SK-N-SH (cell line): ENCODE data around the gene RASSF4.

ENCODE experiments used
- FOXM1 ChIP-seq: IDR thresholded peaks from 2 replicates; pipeline ENCODE4 v1.4.0; 2012; ENCODE audit warnings: low read depth, mild to moderate bottlenecking
- MEF2A ChIP-seq: IDR thresholded peaks from 2 replicates; pipeline ENCODE4 v1.4.0; 2012; ENCODE audit warnings: low read depth, borderline replicate concordance
- MXI1 ChIP-seq: IDR thresholded peaks from 2 replicates; pipeline ENCODE4 v1.6.1; 2012; ENCODE audit warnings: mild to moderate bottlenecking, low read depth, low read length, improper control_type of control experiment
- NFIC ChIP-seq: IDR thresholded peaks from 2 replicates; pipeline ENCODE4 v1.4.0; 2012; ENCODE audit warnings: borderline replicate concordance
- POLR2AphosphoS5 ChIP-seq: IDR thresholded peaks from 2 replicates; pipeline ENCODE4 v1.6.1; 2012; ENCODE audit warnings: low read depth, low read length
- RAD21 ChIP-seq: IDR thresholded peaks from 2 replicates; pipeline ENCODE4 v1.6.1; 2012; ENCODE audit warnings: mild to moderate bottlenecking, low read length
- TAF1 ChIP-seq: IDR thresholded peaks from 2 replicates; pipeline ENCODE4 v1.6.1; 2012; ENCODE audit warnings: low read depth, mild to moderate bottlenecking, low read length, moderate library complexity, borderline replicate concordance
- YY1 ChIP-seq: IDR thresholded peaks from 2 replicates; pipeline ENCODE4 v1.4.0; 2012; ENCODE audit warnings: low read depth, mild to moderate bottlenecking
- TF ChIP-seq, protein P1 (sequence below): fragments of 200-600 bp; sonication (generic); IDR thresholded peaks from 2 replicates; pipeline ENCODE4 v1.6.1; 2017; ENCODE audit warnings: antibody characterized with exemption, mild to moderate bottlenecking, moderate library complexity
- TF ChIP-seq, protein P2 (sequence below): fragments of 150-350 bp; IDR thresholded peaks from 2 replicates; pipeline ENCODE4 v1.6.1; 2016; ENCODE audit warnings: mild to moderate bottlenecking, low read depth, low read length
- TF ChIP-seq, protein P3 (sequence below): fragments of 150-350 bp; IDR thresholded peaks from 2 replicates; pipeline ENCODE4 v1.6.1; 2017; ENCODE audit warnings: antibody characterized with exemption, low read length, low read depth, borderline replicate concordance
- TF ChIP-seq, protein P4 (sequence below): IDR thresholded peaks from 2 replicates; pipeline ENCODE4 v1.4.0; 2012; ENCODE audit warnings: low read depth

DNA sequence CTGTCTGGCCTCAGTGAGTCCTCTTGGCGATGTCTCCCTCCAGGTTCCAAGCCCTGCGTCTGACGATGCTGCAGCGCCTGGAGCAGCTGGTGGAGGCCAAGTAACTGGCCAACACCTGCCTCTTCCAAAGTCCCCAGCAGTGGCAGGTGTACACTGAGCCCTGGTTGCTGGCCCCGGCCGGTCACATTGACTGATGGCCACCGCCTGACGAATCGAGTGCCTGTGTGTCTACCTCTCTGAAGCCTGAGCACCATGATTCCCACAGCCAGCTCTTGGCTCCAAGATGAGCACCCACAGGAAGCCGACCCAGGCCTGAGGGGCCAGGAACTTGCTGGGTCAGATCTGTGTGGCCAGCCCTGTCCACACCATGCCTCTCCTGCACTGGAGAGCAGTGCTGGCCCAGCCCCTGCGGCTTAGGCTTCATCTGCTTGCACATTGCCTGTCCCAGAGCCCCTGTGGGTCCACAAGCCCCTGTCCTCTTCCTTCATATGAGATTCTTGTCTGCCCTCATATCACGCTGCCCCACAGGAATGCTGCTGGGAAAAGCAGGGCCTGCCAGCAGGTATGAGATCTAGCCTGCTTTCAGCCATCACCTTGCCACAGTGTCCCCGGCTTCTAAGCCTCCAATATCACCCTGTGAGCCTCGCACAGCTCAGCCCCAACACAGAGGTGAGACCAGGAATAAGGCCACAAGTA is 33.8 kb downstream of the RASSF4 start:
- TF ChIP-seq MXI1 (no peak), FOXM1 (no peak), MEF2A (no peak), TAF1 (no peak), RAD21 (no peak), YY1 (no peak), NFIC (no peak), POLR2AphosphoS5 (no peak)
- TF ChIP-seq, protein P1, sequence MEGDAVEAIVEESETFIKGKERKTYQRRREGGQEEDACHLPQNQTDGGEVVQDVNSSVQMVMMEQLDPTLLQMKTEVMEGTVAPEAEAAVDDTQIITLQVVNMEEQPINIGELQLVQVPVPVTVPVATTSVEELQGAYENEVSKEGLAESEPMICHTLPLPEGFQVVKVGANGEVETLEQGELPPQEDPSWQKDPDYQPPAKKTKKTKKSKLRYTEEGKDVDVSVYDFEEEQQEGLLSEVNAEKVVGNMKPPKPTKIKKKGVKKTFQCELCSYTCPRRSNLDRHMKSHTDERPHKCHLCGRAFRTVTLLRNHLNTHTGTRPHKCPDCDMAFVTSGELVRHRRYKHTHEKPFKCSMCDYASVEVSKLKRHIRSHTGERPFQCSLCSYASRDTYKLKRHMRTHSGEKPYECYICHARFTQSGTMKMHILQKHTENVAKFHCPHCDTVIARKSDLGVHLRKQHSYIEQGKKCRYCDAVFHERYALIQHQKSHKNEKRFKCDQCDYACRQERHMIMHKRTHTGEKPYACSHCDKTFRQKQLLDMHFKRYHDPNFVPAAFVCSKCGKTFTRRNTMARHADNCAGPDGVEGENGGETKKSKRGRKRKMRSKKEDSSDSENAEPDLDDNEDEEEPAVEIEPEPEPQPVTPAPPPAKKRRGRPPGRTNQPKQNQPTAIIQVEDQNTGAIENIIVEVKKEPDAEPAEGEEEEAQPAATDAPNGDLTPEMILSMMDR, result no peak
- TF ChIP-seq, protein P2, sequence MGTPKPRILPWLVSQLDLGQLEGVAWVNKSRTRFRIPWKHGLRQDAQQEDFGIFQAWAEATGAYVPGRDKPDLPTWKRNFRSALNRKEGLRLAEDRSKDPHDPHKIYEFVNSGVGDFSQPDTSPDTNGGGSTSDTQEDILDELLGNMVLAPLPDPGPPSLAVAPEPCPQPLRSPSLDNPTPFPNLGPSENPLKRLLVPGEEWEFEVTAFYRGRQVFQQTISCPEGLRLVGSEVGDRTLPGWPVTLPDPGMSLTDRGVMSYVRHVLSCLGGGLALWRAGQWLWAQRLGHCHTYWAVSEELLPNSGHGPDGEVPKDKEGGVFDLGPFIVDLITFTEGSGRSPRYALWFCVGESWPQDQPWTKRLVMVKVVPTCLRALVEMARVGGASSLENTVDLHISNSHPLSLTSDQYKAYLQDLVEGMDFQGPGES, result no peak
- TF ChIP-seq, protein P3, sequence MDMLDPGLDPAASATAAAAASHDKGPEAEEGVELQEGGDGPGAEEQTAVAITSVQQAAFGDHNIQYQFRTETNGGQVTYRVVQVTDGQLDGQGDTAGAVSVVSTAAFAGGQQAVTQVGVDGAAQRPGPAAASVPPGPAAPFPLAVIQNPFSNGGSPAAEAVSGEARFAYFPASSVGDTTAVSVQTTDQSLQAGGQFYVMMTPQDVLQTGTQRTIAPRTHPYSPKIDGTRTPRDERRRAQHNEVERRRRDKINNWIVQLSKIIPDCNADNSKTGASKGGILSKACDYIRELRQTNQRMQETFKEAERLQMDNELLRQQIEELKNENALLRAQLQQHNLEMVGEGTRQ, result no peak
- TF ChIP-seq, protein P4, sequence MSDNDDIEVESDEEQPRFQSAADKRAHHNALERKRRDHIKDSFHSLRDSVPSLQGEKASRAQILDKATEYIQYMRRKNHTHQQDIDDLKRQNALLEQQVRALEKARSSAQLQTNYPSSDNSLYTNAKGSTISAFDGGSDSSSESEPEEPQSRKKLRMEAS, result no peak
